NCI-H1092 (cell line): ENCODE measurements around the gene DCLK2.
A peak's percentile ranks its signal among the peaks of the same experiment; 100 is the strongest.
"Not testable (repeated sequence)": the region's sequence is repeated elsewhere in the genome, so short reads cannot be mapped to it uniquely, and the experiment has no call there.

Experiments used
- DNase-seq: peaks from one replicate; lab custom pipeline; 2025; lab: John Stamatoyannopoulos, UW

Gene DCLK2

GRCh38 chr4:150155391-150155790, 77.1 kb downstream of the DCLK2 start:
- no peak for DNase-seq

GRCh38 chr4:150156543-150156942, 78.3 kb downstream of the DCLK2 start:
- DNase-seq: no peak

- DNase-seq: no peak
These were observed 79.8 kb downstream of the DCLK2 start for GRCh38 chr4:150158041-150158440.

- no peak for DNase-seq
These were observed 82.2 kb downstream of the DCLK2 start for GRCh38 chr4:150160473-150160872.

- no peak for DNase-seq
These were observed 82.9 kb downstream of the DCLK2 start for GRCh38 chr4:150161109-150161508.

- not testable (repeated sequence) for DNase-seq
These were observed 83.8 kb downstream of the DCLK2 start for GRCh38 chr4:150162020-150162419.

GRCh38 chr4:150164055-150164454, 85.8 kb downstream of the DCLK2 start:
- no peak for DNase-seq

- no peak for DNase-seq
These were observed 86.8 kb downstream of the DCLK2 start for GRCh38 chr4:150164956-150165629.

- no peak for DNase-seq
These were observed 88.8 kb downstream of the DCLK2 start for GRCh38 chr4:150167054-150167453.

- peak; percentile 20 for DNase-seq
These were observed 95.2 kb downstream of the DCLK2 start for GRCh38 chr4:150173432-150173861.

- DNase-seq: no peak
These were observed 95.7 kb downstream of the DCLK2 start for GRCh38 chr4:150173982-150174398.

GRCh38 chr4:150176547-150176946, 98.3 kb downstream of the DCLK2 start:
- no peak for DNase-seq

- DNase-seq: no peak
These were observed 99.9 kb downstream of the DCLK2 start for GRCh38 chr4:150178161-150178560.

- DNase-seq: no peak
These were observed 103.3 kb downstream of the DCLK2 start for GRCh38 chr4:150181536-150181935.

GRCh38 chr4:150182794-150183193, 104.5 kb downstream of the DCLK2 start:
- no peak for DNase-seq

GRCh38 chr4:150185033-150185432, 106.8 kb downstream of the DCLK2 start:
- DNase-seq: not testable (repeated sequence)

- DNase-seq: no peak
These were observed 114.7 kb downstream of the DCLK2 start for GRCh38 chr4:150192986-150193385.

GRCh38 chr4:150197256-150197655, 119.0 kb downstream of the DCLK2 start:
- DNase-seq: not testable (repeated sequence)

- no peak for DNase-seq
These were observed 120.8 kb downstream of the DCLK2 start for GRCh38 chr4:150199056-150199455.

GRCh38 chr4:150205016-150205415, 126.8 kb downstream of the DCLK2 start:
- DNase-seq: no peak

GRCh38 chr4:150206265-150206664, 128.0 kb downstream of the DCLK2 start:
- DNase-seq: no peak

GRCh38 chr4:150206954-150207353, 128.7 kb downstream of the DCLK2 start:
- DNase-seq: no peak

GRCh38 chr4:150207871-150208270, 129.6 kb downstream of the DCLK2 start:
- DNase-seq: no peak

GRCh38 chr4:150209140-150209829, 131.0 kb downstream of the DCLK2 start:
- DNase-seq: peak; percentile 21
